GM12801 (cell line): ENCODE measurements around the gene LILRB4.

ENCODE experiments used
- CTCF ChIP-seq: IDR thresholded peaks from one replicate; pipeline ENCODE4 v1.5.1; 2011; ENCODE audit warnings: control low read depth; ENCODE audit not compliant: insufficient read length; ENCODE audit errors: extremely low read depth

LILRB4 gene

DNA sequence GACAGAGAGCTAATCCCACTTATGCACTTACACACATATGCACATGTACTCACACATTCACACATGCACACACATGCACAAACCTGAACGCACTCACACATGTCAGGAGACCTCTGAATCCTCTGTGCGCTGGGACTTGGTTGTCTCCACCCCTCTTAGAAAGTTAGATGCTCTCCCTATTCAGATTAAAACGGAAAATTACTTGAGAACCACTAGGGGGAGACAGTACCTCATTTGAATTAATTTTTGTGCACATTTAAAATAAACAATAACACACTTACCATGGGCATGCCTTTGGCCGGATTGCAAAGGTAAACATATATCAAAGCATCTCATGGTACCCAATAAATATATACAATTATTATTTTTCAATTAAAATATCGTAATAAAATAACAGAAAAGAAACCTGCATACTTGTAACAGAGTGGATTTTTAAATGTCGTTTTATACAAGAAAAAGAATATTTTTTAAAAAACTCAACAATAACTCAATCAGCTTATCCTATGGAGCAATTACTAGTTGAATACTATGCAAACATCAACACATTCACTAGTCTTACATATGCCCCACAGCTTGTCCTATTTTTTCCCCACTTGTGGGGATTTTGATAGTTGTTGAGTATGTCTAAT, 9.5 kb upstream of the LILRB4 start:
- TF ChIP-seq CTCF: no peak

DNA sequence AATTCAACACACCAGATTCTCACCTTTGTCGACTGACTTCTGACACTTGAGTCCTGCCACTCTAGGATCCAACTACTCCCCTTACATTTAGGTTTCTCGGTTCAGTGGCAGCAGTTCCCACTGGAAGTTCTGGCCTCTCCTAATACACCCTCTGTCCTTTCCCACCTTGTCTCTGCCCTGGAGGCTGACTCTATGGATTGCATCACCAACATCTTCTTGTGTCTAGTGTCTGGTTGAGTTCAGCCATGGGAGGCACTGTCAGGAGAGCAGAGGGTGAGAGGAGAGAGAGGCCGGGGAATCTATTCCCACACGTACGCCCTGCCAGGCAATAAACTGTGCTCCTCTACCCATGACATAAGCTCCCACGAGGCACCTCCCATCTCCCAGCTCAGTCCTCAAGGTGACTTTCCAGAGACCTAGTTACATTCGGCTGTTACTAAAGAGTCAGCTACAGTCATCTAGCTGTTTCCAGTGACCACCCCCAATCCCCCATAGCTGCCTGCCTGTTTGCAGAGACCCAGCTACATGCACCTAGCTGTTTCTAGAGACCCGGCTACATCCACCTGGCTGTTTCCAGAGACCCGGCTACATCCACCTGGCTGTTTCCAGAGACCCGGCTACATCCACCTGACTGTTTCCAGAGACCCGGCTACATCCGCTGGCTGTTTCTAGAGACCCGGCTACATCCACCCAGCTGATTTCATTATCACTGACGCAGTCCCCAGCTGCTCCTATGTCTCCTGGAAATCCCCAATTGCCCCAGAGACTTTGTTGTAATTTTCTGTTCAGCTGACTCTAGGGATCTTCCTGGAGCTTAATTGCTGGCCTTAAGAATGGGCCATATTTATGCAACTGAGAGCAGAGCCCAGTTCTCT, 8.1 kb upstream of the LILRB4 start:
- no peak for TF ChIP-seq CTCF

- no peak for TF ChIP-seq CTCF
Measured at GRCh38 chr19:54659300-54659699, 3.5 kb upstream of the LILRB4 start.

DNA sequence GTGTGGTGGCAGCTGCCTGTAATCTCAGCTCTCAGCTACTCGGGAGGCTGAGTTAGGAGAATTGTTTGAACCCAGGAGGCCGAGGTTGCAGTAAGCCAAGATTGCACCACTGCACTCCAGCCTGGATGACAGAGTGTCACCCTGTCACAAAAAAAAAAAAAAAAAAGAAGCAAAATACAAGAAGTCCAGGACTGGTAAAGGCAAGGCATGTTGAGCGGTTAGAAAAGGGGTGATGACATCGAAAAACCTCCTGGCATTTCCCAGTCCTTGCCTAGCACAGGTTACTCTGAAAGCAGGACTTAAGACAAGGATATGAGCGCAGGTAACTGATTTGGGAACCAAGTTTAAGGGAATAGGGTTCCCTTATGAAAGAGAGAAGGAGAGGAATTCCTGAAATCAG, 2.5 kb upstream of the LILRB4 start:
- no peak for TF ChIP-seq CTCF

DNA sequence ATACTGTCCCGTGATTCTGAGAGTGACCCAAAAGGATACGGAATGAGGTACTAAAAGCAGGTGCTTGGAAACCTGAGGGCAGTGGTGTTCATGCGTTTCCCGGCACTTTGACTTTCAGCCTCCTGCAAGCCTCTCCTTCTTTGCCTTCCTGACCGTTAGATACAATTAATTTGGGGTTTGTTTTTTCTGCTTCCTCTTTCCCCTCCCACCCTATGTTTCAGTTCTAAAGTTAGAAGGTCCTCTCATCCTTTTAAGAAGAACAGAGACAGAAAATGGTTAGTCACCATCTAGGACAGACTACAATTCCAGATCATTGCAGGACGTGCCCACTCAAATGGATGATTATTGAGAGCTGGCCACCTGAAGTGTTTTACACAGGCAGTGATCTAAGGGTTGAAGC, 1.8 kb upstream of the LILRB4 start:
- TF ChIP-seq CTCF: no peak

DNA sequence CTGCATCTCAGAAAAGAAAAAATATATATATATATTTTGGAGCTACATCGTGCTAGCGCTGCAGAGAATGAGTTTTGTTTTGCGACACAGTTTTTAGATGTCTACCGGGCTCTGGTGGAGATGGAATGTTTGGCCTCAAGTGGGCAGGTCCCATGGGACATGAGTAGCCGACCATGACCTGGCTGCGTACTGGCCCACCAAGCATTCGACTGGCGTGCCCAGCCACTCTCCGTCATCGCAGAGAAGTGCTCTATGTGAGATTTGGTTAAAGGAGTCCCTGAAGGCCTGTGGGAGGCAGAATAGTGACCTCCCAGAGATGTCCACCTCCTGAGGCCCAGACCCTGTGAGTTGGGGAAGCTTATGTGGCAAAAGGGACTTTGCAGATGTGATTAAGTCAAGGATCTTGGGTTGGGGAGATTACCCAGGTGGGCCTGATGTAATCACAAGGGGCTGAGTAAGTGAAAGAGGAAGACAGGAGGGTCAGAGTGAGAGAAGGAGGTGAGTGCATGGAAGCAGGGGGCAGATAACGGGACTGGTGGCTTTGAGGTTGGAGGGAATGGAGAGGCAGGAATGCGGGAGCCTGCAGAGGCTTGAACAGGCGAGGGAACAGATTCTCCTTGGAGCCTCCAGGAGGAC, 821 bp upstream of the LILRB4 start:
- no peak for TF ChIP-seq CTCF

- TF ChIP-seq CTCF: no peak
Measured at GRCh38 chr19:54665530-54665929, 2.7 kb downstream of the LILRB4 start.
